ENCODE measurements around the gene SH2D3C.
A peak's percentile ranks its signal among the peaks of the same experiment; 100 is the strongest.

SH2D3C gene, protein sequence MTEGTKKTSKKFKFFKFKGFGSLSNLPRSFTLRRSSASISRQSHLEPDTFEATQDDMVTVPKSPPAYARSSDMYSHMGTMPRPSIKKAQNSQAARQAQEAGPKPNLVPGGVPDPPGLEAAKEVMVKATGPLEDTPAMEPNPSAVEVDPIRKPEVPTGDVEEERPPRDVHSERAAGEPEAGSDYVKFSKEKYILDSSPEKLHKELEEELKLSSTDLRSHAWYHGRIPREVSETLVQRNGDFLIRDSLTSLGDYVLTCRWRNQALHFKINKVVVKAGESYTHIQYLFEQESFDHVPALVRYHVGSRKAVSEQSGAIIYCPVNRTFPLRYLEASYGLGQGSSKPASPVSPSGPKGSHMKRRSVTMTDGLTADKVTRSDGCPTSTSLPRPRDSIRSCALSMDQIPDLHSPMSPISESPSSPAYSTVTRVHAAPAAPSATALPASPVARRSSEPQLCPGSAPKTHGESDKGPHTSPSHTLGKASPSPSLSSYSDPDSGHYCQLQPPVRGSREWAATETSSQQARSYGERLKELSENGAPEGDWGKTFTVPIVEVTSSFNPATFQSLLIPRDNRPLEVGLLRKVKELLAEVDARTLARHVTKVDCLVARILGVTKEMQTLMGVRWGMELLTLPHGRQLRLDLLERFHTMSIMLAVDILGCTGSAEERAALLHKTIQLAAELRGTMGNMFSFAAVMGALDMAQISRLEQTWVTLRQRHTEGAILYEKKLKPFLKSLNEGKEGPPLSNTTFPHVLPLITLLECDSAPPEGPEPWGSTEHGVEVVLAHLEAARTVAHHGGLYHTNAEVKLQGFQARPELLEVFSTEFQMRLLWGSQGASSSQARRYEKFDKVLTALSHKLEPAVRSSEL

DNA sequence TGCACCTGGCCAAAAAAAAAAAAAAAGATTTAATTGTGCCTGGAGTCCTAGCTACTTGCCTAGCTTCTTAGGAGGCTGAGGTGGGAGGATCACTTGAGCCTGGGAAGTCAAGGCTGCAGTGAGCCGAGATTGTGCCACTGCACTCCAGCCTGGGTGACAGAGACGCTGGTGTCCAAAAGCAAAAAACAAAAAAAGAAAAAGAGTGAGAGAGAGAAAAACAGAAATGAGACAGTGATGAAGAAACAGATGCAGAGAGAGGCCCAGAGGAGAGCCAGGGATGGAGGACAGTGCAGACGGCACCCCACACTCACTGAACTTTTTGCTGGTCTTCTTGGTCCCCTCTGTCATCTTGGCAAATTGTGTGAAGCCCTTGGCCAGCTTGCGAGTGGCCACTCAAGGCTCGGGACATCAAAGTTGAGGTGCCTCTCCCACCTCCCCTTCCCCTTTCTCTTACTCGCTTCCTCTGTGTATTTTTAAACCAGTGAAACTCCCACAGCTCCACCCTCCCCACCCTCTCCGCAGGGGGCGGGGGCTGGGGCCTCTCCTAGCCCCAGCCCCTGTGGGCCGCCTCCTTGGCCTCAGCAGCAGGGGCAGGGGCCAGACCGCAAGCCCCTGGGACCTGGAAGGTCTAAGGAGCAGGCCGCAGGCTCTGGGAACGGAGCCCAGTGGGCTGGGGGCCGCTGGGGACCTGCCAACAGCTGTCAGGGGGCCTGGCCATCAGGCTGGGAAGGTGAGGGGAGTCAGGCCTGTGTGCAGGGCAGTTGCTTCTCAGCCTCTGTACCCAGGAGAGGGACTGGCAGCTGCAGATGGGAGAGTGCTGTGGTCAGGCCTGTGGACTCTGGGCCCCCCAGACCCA lies at the start of gene SH2D3C:
Gene SH2D3C (minus strand): TSS at position 387 of the 856 bp plus-strand sequence. CDS start 39 bp downstream, at position 348.
- DNase-seq (ENCODE audit: low spot score), result no peak

DNA sequence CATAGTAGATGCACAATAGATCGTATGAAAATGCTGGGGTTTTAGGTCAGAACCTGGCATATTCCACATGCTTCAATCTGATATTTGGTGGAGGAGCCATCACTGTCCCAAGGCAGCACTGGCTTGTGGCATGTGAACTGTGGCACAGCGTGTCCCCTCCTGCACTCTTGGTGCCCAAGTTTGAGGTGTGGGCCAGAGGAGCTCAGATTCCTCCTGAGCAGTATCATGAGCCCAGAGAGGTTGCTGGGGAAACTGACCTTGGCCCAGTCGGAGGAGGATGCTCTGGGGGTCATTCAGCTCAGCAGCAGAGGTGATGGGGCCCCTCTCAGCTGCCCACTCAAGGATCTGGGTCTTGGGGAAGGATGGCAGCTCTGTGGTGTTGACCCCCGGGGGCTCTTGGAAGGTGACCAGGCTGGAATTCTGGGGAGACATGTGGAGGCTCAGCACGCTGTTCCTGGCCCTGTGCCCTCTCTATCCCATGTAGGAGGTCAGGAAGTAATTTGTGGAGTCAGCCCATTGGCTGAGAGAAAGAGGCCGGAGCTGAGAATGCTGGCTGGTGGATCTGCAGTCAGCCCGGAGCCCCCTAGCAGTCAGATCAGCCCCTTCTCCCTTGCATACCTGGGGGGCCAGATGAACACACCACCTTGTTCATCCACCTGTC lies 47.9 kb upstream of the SH2D3C start:
- no peak for DNase-seq (ENCODE audit: low spot score)

DNA sequence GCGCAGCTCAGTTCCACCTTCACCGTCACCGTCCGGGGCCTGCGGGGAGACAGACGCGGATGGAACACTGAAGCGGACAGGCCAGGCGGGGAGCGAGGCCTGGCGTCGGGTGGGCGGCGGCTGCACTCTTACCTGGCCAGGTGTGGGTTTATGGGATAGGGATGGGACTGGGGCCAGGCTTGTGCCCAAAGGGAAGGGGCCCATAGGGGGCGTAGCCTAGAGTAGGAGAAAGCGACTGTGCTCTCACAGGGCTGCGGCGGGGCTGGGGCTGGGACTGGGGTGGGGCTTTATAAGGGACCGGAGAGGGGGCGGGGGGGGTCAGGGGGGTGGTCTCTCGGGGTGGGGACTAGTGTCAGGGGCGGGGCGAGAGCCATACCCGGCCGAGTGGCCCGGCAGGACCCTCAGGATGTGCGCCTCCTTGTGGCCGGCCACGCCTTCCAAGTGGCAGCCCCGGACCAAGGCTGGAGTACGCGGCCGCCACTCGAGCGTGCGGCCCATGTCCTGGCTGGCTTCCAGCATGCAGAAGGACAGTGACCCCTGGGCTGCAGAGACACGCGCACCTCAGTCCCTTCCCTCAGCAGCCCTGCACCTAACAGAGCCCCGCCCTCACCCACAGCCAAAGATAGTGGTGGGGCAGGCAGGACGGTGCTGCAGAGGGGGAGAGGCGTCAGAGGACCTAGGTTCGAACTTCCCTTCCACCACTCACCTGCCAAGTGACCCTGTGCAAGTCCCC lies 47.0 kb upstream of the SH2D3C start:
- DNase-seq (ENCODE audit: low spot score), result peak; percentile 88

- DNase-seq (ENCODE audit: low spot score), result no peak
Measured at GRCh38 chr9:127822108-127822507, 43.6 kb upstream of the SH2D3C start.

GRCh38 chr9:127818574-127818973 lies 40.1 kb upstream of the SH2D3C start:
- DNase-seq (ENCODE audit: low spot score), result no peak

DNA sequence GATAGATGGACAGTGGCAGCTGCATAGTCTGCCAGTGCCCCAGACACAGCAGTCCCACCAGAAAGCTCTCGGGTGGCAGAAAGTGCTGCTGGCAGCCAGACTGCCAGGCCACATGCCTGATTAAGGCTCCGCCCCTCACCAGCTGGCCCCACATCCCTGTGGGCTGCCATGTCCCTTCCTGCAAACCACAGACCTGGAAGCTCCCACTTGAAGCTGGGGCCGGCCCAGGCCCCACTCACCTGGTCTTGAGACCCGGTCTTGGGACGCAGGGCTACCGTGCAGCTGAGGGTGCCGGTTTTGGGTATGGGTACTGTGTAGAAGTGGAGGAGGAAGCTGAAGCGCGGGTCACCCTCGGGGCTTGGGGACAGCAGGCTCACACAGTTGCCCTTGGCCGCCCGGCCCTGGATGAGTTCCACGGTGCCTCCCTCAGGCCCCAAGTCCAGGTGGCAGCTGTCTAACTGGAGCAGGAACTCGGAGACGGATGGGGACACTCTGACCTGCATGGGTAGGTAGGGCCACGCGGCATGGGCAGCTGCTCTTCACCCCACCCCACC lies 39.5 kb upstream of the SH2D3C start:
- no peak for DNase-seq (ENCODE audit: low spot score)

DNA sequence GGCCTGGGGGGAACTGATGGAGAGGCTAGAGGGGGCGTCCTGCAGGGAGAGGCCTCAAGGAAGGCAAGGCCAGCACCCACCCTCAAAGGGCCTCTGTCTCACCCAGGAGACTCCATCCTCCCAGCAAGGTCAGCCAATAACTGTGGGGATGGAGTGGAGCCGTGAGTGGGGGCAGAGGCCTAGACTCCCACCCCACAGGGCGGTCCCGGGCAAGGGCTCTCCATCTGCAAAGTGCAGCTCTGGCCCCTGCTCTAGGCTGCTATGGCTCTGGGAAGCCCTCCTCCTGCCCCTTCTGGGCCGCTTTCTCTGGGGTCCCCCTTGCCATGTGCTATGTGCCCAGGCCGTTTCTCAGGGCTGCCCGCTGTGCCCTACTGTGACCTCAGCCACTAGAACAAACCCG lies 38.3 kb upstream of the SH2D3C start:
- no peak for DNase-seq (ENCODE audit: low spot score)

DNA sequence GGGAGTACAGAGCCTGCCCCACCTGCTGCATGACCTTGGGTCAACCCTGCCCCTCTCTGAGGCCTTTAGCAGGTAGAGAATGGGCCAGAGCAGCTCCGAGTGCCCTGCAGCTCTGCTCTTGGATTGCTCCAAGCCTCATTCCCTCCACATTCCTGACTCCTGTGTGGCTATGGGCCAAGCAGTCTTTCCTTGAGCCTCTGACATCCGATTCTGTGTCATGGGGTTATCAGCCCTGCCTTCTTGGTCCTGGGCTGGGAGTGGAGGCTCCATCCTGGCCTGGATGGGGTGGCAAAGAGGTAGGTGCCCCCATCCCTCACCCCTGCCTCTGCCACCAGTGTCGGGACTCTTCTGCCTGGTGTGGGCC lies 37.9 kb upstream of the SH2D3C start:
- DNase-seq (ENCODE audit: low spot score), result no peak

- no peak for DNase-seq (ENCODE audit: low spot score)
Measured at GRCh38 chr9:127815512-127816361, 37.3 kb upstream of the SH2D3C start.

- DNase-seq (ENCODE audit: low spot score), result no peak
Measured at GRCh38 chr9:127814619-127815511, 36.4 kb upstream of the SH2D3C start.

GRCh38 chr9:127813686-127814226 lies 35.3 kb upstream of the SH2D3C start:
- DNase-seq (ENCODE audit: low spot score), result no peak

- no peak for DNase-seq (ENCODE audit: low spot score)
Measured at GRCh38 chr9:127812936-127813675, 34.6 kb upstream of the SH2D3C start.

GRCh38 chr9:127812011-127812410 lies 33.5 kb upstream of the SH2D3C start:
- DNase-seq (ENCODE audit: low spot score), result no peak

- DNase-seq (ENCODE audit: low spot score), result no peak
Measured at GRCh38 chr9:127810378-127811187, 32.1 kb upstream of the SH2D3C start.

DNA sequence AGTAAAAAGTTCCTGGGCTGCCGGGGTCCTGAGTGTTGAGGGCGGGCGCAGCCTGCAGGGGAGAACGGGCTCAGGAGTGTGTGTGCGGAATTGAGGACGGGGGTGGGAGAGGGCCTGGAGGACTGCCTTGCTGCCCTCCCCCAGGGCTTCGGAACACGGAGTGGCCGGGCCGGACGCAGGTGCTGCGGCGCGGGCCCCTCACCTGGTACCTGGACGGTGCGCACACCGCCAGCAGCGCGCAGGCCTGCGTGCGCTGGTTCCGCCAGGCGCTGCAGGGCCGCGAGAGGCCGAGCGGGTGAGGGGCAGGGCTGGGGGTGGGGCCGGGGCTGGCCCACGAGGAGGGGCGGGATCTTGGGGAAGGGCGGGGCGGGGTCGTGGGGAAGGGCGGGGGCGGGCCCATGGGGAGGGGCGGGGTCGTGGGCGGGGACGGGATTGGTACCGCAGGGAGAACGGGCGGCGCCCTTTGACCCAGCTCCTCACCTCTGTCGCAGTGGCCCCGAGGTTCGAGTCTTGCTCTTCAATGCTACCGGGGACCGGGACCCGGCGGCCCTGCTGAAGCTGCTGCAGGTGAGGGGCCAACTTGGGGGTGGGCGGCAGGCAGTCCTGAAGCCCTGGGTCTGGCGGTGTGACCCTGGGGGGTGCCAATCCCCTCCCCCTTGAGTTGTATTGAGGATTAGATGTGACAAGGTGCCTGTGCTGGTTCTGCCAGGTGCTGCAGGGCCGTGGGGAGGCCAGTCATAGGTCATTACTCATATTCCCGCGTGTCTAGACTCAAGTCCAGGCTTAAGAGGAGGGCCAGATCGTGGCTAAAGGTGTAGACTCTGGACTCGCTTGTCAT lies 31.3 kb upstream of the SH2D3C start:
- DNase-seq (ENCODE audit: low spot score), result no peak

DNA sequence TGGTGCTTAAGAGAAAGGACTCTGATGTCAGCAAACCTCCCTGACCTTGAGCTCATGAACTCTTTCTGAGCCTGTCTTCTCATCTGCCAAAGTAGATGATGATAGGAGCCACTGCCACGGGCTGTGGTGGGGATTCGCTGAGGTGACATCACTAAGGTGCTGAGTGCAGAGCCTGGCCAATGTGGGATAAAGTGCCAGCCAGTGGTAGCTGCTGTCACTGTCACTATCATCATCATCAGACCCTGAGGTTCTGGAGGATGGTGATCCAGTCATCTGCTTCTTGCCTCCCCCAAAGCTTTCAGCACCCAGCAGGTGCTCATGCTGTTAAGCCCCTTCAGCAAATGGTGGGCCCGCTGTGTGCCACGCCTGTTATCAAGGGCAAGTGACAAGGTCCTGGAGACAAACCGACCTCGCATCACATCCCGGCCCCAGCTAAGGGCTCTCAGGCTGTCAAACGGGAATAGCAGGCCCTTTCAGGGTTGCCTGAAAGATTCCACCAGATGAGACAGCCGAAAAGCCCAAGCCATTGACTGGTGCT lies 30.6 kb upstream of the SH2D3C start:
- DNase-seq (ENCODE audit: low spot score), result no peak
